ENCODE data around the gene NFASC. TPM values are rescaled to one million over a fixed set of nuclear protein-coding genes. Genes with fewer than 3 reads are reported as not detected.

Gene NFASC
- total RNA-seq (2022; extraction: Qiagen RNA extraction; ENCODE audit: low read depth) = 0.83 to 1.9 TPM (median 1.0 TPM) in 5 replicates

DNA sequence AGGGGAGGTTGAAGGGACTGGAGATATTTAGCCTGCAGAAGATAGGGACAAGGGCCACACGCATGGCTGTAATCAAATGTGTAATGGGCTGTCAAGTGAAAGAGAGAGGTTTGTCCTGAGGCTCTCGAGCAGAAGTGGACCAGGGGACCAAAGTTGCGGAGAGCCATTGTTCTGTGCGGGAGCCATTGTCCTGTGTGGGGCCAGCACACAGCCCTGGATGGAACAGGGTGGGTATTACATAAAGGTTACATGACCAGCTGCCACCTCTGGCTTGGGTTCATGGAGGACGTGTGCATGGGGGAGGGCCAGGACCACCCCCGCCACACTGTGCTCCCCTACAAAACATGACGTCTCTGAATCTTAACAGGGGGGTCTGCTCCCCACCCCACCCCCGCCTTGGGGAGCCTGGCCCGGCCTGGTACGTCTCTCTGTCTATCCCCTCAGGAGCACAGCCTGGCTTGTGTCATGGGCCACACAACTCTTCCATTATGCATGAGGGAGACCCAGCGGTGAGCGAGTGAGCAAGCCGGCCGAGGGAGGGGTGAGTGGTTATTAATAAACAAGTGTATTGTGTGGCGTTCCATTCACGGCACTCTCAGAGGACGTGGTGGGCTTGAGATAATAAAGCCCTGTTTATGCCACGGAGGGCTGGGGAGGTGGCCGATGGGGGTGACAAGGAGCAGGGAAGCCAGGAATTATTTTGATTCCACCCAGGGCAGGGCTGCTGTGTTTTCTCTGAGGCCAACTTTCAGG is at the start of gene NFASC:
TSS of gene NFASC (plus strand) at position 703 of the 753 bp plus-strand sequence. CDS start 73,454 bp downstream, outside the sequence.

DNA sequence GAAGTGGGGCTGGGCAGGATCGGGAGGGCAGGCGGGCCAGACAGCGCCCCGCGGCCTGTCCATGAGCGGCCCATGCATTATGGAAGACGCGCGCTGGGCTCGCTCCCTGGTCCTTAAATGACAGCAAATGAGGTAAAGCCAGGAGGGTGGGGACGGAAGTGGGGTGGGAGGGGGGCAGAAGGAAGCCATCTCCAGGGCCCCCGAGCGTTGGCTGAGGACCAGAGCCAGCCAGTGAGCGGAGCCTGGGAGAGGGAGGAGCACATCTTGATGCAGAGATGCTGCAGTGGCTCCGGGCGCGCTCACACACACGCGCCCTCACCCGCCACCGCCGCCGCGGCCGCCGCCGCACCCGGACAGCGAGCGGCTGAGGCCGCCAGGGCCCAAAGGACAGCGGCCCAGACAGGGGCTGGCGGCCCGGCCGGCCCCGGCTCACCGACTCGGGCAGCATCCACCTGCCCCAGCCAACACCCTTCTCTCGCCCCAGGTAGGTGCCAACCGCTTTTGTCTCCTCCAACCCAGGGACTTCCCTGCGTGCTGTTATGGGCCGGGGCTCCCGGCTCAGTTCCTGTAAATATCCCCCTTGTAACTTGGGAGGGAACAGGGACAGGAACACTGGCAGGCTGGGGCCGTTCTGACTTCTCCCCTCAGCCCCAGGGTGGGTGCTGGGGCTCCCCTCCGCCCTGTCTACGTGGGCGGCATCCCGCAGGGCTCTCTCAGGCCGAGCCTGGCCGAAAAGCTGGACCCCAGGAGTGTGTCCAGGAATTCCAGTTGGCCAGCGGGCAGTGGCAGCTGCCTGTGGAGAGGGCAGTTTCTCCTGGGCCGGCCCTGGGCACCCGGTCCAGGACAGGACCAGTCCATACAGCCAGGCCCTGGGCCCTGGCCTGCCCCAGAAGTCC is 172.5 kb downstream of the NFASC start, which contains the start of gene CNTN2:
TSS of gene CNTN2 (plus strand) at position 302 of the 896 bp plus-strand sequence. CDS start 9,974 bp downstream, outside the sequence.

Other genes starting within 250 kb of the NFASC start
- gene LRRN2, start 185.1 kb upstream of the NFASC start, total RNA-seq (2022; extraction: Qiagen RNA extraction; ENCODE audit: low read depth) = 10.1 to 19.7 TPM (median 14.3 TPM) in 5 replicates
- 0.02 to 0.41 TPM in 2 of 5 replicates, not detected in the others for gene CNTN2, start 172.3 kb downstream of the NFASC start, total RNA-seq (2022; extraction: Qiagen RNA extraction; ENCODE audit: low read depth)
- 1.9 to 2.9 TPM (median 2.1 TPM) in 5 replicates for gene TMEM81, start 213.6 kb downstream of the NFASC start, total RNA-seq (2022; extraction: Qiagen RNA extraction; ENCODE audit: low read depth)